Measurements from ENCODE around the gene LIMD2. TPM values are rescaled to one million over a fixed set of nuclear protein-coding genes. Genes with fewer than 3 reads are reported as not detected.

Gene LIMD2
- total RNA-seq, 2 donors from 2014 or later: 3.6 to 5.6 TPM

- Histone ChIP-seq H3K27me3 (peaks cover 7% of the 10 kb centered on the region), H3K4me1 (no peaks in the 10 kb centered on the region), H3K4me3 (no peak overlapping the region), H3K9ac (ENCODE audit: low read depth in 2 of 2, low read length in 2 of 2) (peak overlapping the region in 1 of 2 donors; percentile 43), H3K27ac (peak overlapping the region; percentile 47), H3K36me3 (no peaks in the 10 kb centered on the region), H3K9me3 (no peaks in the 10 kb centered on the region)
- peak; percentile 20 for TF ChIP-seq CTCF (IDR thresholded peaks at IDR 0.05)
- no peak for DNase-seq
- intact Hi-C loops (cut with DNase I): no loop called here
Measured at GRCh38 chr17:63696381-63696961, 3.5 kb downstream of the LIMD2 start.

GRCh38 chr17:63695889-63696288, 4.0 kb downstream of the LIMD2 start:
- H3K9me3 ChIP-seq: no peaks in the 10 kb centered on the region
- DNase-seq: no peak
- no peak overlapping the region for H3K9ac ChIP-seq (ENCODE audit: low read depth in 2 of 2, low read length in 2 of 2)
- no peaks in the 10 kb centered on the region for H3K4me1 ChIP-seq
- intact Hi-C loops (cut with DNase I): no loop called here
- TF ChIP-seq CTCF (IDR thresholded peaks at IDR 0.05): no peak
- H3K36me3 ChIP-seq: no peaks in the 10 kb centered on the region
- H3K27me3 ChIP-seq: peaks cover 7% of the 10 kb centered on the region
- H3K27ac ChIP-seq: no peak overlapping the region
- no peak overlapping the region for H3K4me3 ChIP-seq

- H3K9ac ChIP-seq (ENCODE audit: low read depth in 2 of 2, low read length in 2 of 2): peak overlapping the region in 1 of 2 donors; percentile 35
- peaks cover 7% of the 10 kb centered on the region for H3K27me3 ChIP-seq
- no peak for DNase-seq
- H3K9me3 ChIP-seq: no peaks in the 10 kb centered on the region
- no peak overlapping the region for H3K4me3 ChIP-seq
- peaks cover 1% of the 10 kb centered on the region for H3K36me3 ChIP-seq
- no peak for TF ChIP-seq CTCF (IDR thresholded peaks at IDR 0.05)
- H3K4me1 ChIP-seq: no peaks in the 10 kb centered on the region
- H3K27ac ChIP-seq: no peak overlapping the region
- intact Hi-C loops (cut with DNase I): no loop called here
Measured at GRCh38 chr17:63694950-63695773, 4.8 kb downstream of the LIMD2 start.

GRCh38 chr17:63694229-63694949, 5.5 kb downstream of the LIMD2 start:
- H3K9me3 ChIP-seq: no peaks in the 10 kb centered on the region
- no peak overlapping the region for H3K4me3 ChIP-seq
- no peak for TF ChIP-seq CTCF (IDR thresholded peaks at IDR 0.05)
- no peaks in the 10 kb centered on the region for H3K4me1 ChIP-seq
- DNase-seq: no peak
- H3K27ac ChIP-seq: no peak overlapping the region
- intact Hi-C loops (cut with DNase I): no loop called here
- no peak overlapping the region for H3K9ac ChIP-seq (ENCODE audit: low read depth in 2 of 2, low read length in 2 of 2)
- peaks cover 7% of the 10 kb centered on the region for H3K27me3 ChIP-seq
- peaks cover 8% of the 10 kb centered on the region for H3K36me3 ChIP-seq

GRCh38 chr17:63693411-63694113, 6.4 kb downstream of the LIMD2 start:
- intact Hi-C loops (cut with DNase I): no loop called here
- Histone ChIP-seq H3K36me3 (peaks cover 8% of the 10 kb centered on the region), H3K27ac (no peak overlapping the region), H3K4me1 (no peaks in the 10 kb centered on the region), H3K9ac (ENCODE audit: low read depth in 2 of 2, low read length in 2 of 2) (no peak overlapping the region), H3K27me3 (peaks cover under 1% of the 10 kb centered on the region), H3K9me3 (no peaks in the 10 kb centered on the region), H3K4me3 (no peak overlapping the region)
- no peak for DNase-seq
- no peak for TF ChIP-seq CTCF (IDR thresholded peaks at IDR 0.05)

Measured in colonic mucosa (tissue), 4 donors.